A549 (cell line): ENCODE data around the gene TMIGD3. TPM values are rescaled to one million over a fixed set of nuclear protein-coding genes. Genes with fewer than 3 reads are reported as not detected.

Experiments used
- ATAC-seq, 2 experiments: fragments of 200-7000 bp in 1 of 2; fragments of >200 bp in 1 of 2; cut with Nextera tagmentation in 1 of 2; cut with Tn5 transposase in 1 of 2; 3 replicates each; pipeline versions ENCODE4 v1.8.0 to v1.9.1; 2018 to 2020; ENCODE audit warnings: mild to moderate bottlenecking in 1 of 2, moderate library complexity in 1 of 2
- CTCF ChIA-PET: fragments of 300-600 bp; sonication (Branson Sonifier 250); formaldehyde crosslinking; extraction: SDS; loops from one replicate; lab custom pipeline; 2021; ENCODE audit warnings: antibody characterized with exemption, inconsistent platforms; lab: Yijun Ruan, JAX
- POLR2A ChIA-PET: fragments of 350-600 bp; formaldehyde crosslinking; extraction: SDS; loops from one replicate; lab custom pipeline; 2021; ENCODE audit warnings: antibody characterized with exemption, inconsistent platforms; lab: Yijun Ruan, JAX
- DNase-seq, 2 experiments: peaks; one replicate each; pipeline versions ENCODE4 v3.0.0 to v3.0.0-alpha.2; 2011 to 2016; ENCODE audit warnings: low read depth in 1 of 2, low spot score in 1 of 2
- FAIRE-seq: peaks from 2 replicates; lab custom pipeline; 2011; peaks lifted over from hg19 to GRCh38; lab: Jason Lieb, UNC
- H3K27ac ChIP-seq, 2 experiments: fragments of >200 bp; sonication (Bioruptor Twin); formaldehyde crosslinking; 3 replicates each; pipeline ENCODE4 v1.5.1; 2016 to 2017
- H3K4me1 ChIP-seq: fragments of >200 bp; sonication (Bioruptor Twin); formaldehyde crosslinking; 3 replicates; pipeline ENCODE4 v1.6.1; 2016
- H3K4me2 ChIP-seq: fragments of >200 bp; sonication (Bioruptor Twin); formaldehyde crosslinking; 3 replicates; pipeline ENCODE4 v1.6.1; 2016
- H3K4me3 ChIP-seq: fragments of >200 bp; sonication (Bioruptor Twin); formaldehyde crosslinking; 3 replicates; pipeline ENCODE4 v1.5.1; 2016
- H3K9me3 ChIP-seq: fragments of >200 bp; sonication (Bioruptor Twin); formaldehyde crosslinking; 3 replicates; pipeline ENCODE4 v1.6.1; 2016
- ATOH8 ChIP-seq: fragments of 250-450 bp; sonication (Bioruptor Pico); IDR thresholded peaks from 2 replicates; pipeline ENCODE4 v1.5.0; 2020; ENCODE audit warnings: low read depth, mild to moderate bottlenecking, moderate library complexity
- CBX2 ChIP-seq: fragments of 200-600 bp; sonication (generic); IDR thresholded peaks from 2 replicates; pipeline ENCODE4 v1.6.1; 2016; ENCODE audit warnings: low read depth, mild to moderate bottlenecking, borderline replicate concordance
- EHF ChIP-seq: fragments of 250-450 bp; sonication (Bioruptor Pico); IDR thresholded peaks from 2 replicates; pipeline ENCODE4 v1.5.0; 2020; ENCODE audit warnings: mild to moderate bottlenecking
- ELK1 ChIP-seq: fragments of 150-350 bp; IDR thresholded peaks from 2 replicates; pipeline ENCODE4 v1.6.1; 2014; ENCODE audit warnings: low read depth, mild to moderate bottlenecking, low read length
- ESRRA ChIP-seq: fragments of 150-350 bp; IDR thresholded peaks from 2 replicates; pipeline ENCODE4 v1.6.1; 2014; ENCODE audit warnings: mild to moderate bottlenecking, low read length, borderline replicate concordance
- FOSB ChIP-seq: fragments of 250-450 bp; sonication (Bioruptor Pico); IDR thresholded peaks from 2 replicates; pipeline ENCODE4 v1.5.0; 2020; ENCODE audit warnings: mild to moderate bottlenecking, moderate library complexity
- FOXS1 ChIP-seq: fragments of 250-450 bp; sonication (Bioruptor Pico); IDR thresholded peaks from 2 replicates; pipeline ENCODE4 v1.5.0; 2020; ENCODE audit warnings: mild to moderate bottlenecking, moderate library complexity
- GATA3 ChIP-seq: IDR thresholded peaks from 2 replicates; pipeline ENCODE4 v1.6.1; 2012; ENCODE audit warnings: borderline replicate concordance
- HES2 ChIP-seq: fragments of >200 bp; sonication (Bioruptor Twin); formaldehyde crosslinking; IDR thresholded peaks from 2 replicates; pipeline ENCODE4 v1.6.1; 2016
- HOXB13 ChIP-seq: fragments of 250-450 bp; sonication (Bioruptor Pico); IDR thresholded peaks from 2 replicates; pipeline ENCODE4 v1.5.0; 2020; ENCODE audit warnings: low read depth, mild to moderate bottlenecking, moderate library complexity
- HOXB5 ChIP-seq: fragments of 250-450 bp; sonication (Bioruptor Pico); IDR thresholded peaks from 2 replicates; pipeline ENCODE4 v1.5.0; 2020; ENCODE audit warnings: mild to moderate bottlenecking, moderate library complexity
- JUN ChIP-seq, 2 experiments: fragments of >200 bp; sonication (Bioruptor Twin); formaldehyde crosslinking; IDR thresholded peaks; 2 replicates in 1 of 2; 3 replicates in 1 of 2; pipeline ENCODE4 v1.6.1; 2016 to 2017
- JUNB ChIP-seq: fragments of >200 bp; sonication (Bioruptor Twin); formaldehyde crosslinking; IDR thresholded peaks from 2 replicates; pipeline ENCODE4 v1.6.1; 2016
- KDM1A ChIP-seq: fragments of 200-600 bp; sonication (generic); IDR thresholded peaks from 2 replicates; pipeline ENCODE4 v1.6.1; 2016; ENCODE audit warnings: low read depth, mild to moderate bottlenecking
- KDM5A ChIP-seq: fragments of 200-600 bp; sonication (generic); IDR thresholded peaks from 2 replicates; pipeline ENCODE4 v1.6.1; 2016; ENCODE audit warnings: antibody characterized with exemption, mild to moderate bottlenecking
- MAFK ChIP-seq: fragments of 450-650 bp; IDR thresholded peaks from 2 replicates; pipeline ENCODE4 v1.6.1; 2014; ENCODE audit not compliant: partially characterized antibody
- MAX ChIP-seq: IDR thresholded peaks from 2 replicates; pipeline ENCODE4 v1.6.1; 2012
- MAZ ChIP-seq: fragments of 150-350 bp; IDR thresholded peaks from 2 replicates; pipeline ENCODE4 v1.6.1; 2014; ENCODE audit warnings: antibody characterized with exemption, low read depth, low read length, borderline replicate concordance
- NR3C1 ChIP-seq: fragments of >200 bp; sonication (Bioruptor Twin); formaldehyde crosslinking; IDR thresholded peaks from 3 replicates; pipeline ENCODE4 v1.6.1; 2017
- POLR2AphosphoS2 ChIP-seq: conservative IDR thresholded peaks from 2 replicates; pipeline ENCODE4 v1.6.1; 2012; ENCODE audit warnings: low read length, improper control_type of control experiment, inconsistent platforms
- RAD21 ChIP-seq, 2 experiments: fragments of >200 bp in 1 of 2; sonication (Bioruptor Twin) in 1 of 2; formaldehyde crosslinking in 1 of 2; IDR thresholded peaks in 1 of 2; conservative IDR thresholded peaks in 1 of 2; 2 replicates in 1 of 2; 3 replicates in 1 of 2; pipeline ENCODE4 v1.6.1; 2012 to 2018; ENCODE audit warnings: inconsistent platforms in 1 of 2
- RCOR1 ChIP-seq: fragments of 150-350 bp; IDR thresholded peaks from 2 replicates; pipeline ENCODE4 v1.6.1; 2014; ENCODE audit warnings: antibody characterized with exemption, low read length, low read depth
- RNF2 ChIP-seq: fragments of 200-600 bp; sonication (generic); IDR thresholded peaks from 2 replicates; pipeline ENCODE4 v1.6.1; 2016; ENCODE audit warnings: low read depth, mild to moderate bottlenecking, antibody characterized with exemption, moderate library complexity, borderline replicate concordance
- WGBS: methylation state at CpG from one replicate; pipeline ENCODE4 v1.1.6; 2017; ENCODE audit errors: missing lambda C conversion rate; 5-methylcytosine and 5-hydroxymethylcytosine counted together
- polyA plus RNA-seq, 4 experiments: library from polyadenylated mRNA; depleted of rRNA in 3 of 4; stranded (reverse); fragments of >200 nt; fragmentation: RNase III in 1 of 4; extraction: RNeasy Plus Mini Kit Qiagen cat#74134 plus additional on column Dnase treatment in 1 of 4; gene quantifications; 2 replicates in 3 of 4; 3 replicates in 1 of 4; pipeline ENCODE4 v1.2.3, GENCODE V29; 2011 to 2017
- TF ChIP-seq, protein P1 (sequence below): IDR thresholded peaks from 2 replicates; pipeline ENCODE4 v1.6.1; 2012
- TF ChIP-seq, protein P2 (sequence below): fragments of >200 bp; sonication (Bioruptor Twin); formaldehyde crosslinking; IDR thresholded peaks from 3 replicates; pipeline ENCODE4 v1.6.1; 2016
- TF ChIP-seq, protein P3 (sequence below): fragments of 250-450 bp; sonication (Bioruptor Pico); IDR thresholded peaks from 2 replicates; pipeline ENCODE4 v1.5.0; 2021; ENCODE audit warnings: mild to moderate bottlenecking, moderate library complexity, borderline replicate concordance
- TF ChIP-seq, protein P4 (sequence below): fragments of 450-650 bp; IDR thresholded peaks from 2 replicates; pipeline ENCODE4 v1.6.1; 2014; ENCODE audit warnings: antibody characterized with exemption

TMIGD3 gene
- polyA plus RNA-seq, 2 of the 4 experiments (the other 2 are of a cell fraction), result not detected

- Histone ChIP-seq H3K4me1 (peaks cover 23% of the 10 kb centered on the region), H3K4me2 (peak overlapping the region; percentile 89), H3K9me3 (no peaks in the 10 kb centered on the region), H3K4me3 (peak overlapping the region; percentile 88), H3K27ac (peak overlapping the region; percentile 84 to 96)
- CTCF ChIA-PET, result no interaction called here
- no peak for FAIRE-seq
- DNase-seq, result no peak
- POLR2A ChIA-PET, result no interaction called here
- TF ChIP-seq, protein P1, sequence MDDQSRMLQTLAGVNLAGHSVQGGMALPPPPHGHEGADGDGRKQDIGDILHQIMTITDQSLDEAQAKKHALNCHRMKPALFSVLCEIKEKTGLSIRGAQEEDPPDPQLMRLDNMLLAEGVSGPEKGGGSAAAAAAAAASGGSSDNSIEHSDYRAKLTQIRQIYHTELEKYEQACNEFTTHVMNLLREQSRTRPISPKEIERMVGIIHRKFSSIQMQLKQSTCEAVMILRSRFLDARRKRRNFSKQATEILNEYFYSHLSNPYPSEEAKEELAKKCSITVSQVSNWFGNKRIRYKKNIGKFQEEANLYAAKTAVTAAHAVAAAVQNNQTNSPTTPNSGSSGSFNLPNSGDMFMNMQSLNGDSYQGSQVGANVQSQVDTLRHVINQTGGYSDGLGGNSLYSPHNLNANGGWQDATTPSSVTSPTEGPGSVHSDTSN, result no peak
- no peak for TF ChIP-seq HOXB13
- TF ChIP-seq KDM5A, result peak; percentile 24; the same call in 1 of the 2 replicates
- TF ChIP-seq NR3C1, result no peak
- 1% methylated on average over 8 of the region's 8 CpGs for WGBS
- no peak for ATAC-seq
Measured at GRCh38 chr1:111449703-111450017, 53.8 kb downstream of the TMIGD3 start.

- Histone ChIP-seq H3K4me3 (peak within 1 kb of the TSS; percentile 88), H3K4me1 (peaks cover 23% of the 10 kb centered on the region), H3K9me3 (no peaks in the 10 kb centered on the region), H3K4me2 (peak within 1 kb of the TSS; percentile 92), H3K27ac (peak within 1 kb of the TSS; percentile 90 to 96)
- 2% methylated on average over 31 of the region's 54 CpGs for WGBS
- CTCF ChIA-PET, result interaction anchor here (1.5 kb wide), 1 partner anchor 10 kb away, joined by 6 read pairs; no protein-coding TSS in a partner anchor
- ATAC-seq, result peak; percentile 94 to 97
- POLR2A ChIA-PET, result interaction anchor here (0.9 kb wide), 1 partner anchor 11 kb away, joined by 3 read pairs; no protein-coding TSS in a partner anchor
- peak; percentile 88 to 97 for DNase-seq
- no peak for FAIRE-seq
- TF ChIP-seq, protein P2, sequence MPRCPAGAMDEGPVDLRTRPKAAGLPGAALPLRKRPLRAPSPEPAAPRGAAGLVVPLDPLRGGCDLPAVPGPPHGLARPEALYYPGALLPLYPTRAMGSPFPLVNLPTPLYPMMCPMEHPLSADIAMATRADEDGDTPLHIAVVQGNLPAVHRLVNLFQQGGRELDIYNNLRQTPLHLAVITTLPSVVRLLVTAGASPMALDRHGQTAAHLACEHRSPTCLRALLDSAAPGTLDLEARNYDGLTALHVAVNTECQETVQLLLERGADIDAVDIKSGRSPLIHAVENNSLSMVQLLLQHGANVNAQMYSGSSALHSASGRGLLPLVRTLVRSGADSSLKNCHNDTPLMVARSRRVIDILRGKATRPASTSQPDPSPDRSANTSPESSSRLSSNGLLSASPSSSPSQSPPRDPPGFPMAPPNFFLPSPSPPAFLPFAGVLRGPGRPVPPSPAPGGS, result peak; percentile 59; the same call in 1 of the 3 replicates
- TF ChIP-seq JUNB (no peak), ATOH8 (CRISPR knock-in tag) (no peak), JUN (IDR thresholded peaks at IDR 0.05) (peak; percentile 17 to 56; a peak in 2 of 5 replicates), RNF2 (no peak), FOSB (CRISPR knock-in tag) (no peak), HES2 (no peak), FOXS1 (CRISPR knock-in tag) (no peak), POLR2AphosphoS2 (no peak), CBX2 (no peak), GATA3 (peak; percentile 64; the same call in 1 of the 2 replicates), RCOR1 (no peak), EHF (CRISPR knock-in tag) (no peak), MAFK (no peak), ESRRA (no peak), ELK1 (no peak), KDM5A (peak; percentile 62; the same call in 1 of the 2 replicates), KDM1A (no peak), MAZ (no peak), RAD21 (conservative IDR thresholded peaks at IDR 0.05 in 1 of 2, IDR thresholded peaks at IDR 0.05 in 1 of 2) (no peak), HOXB5 (no peak), MAX (peak; percentile 90)
- TF ChIP-seq, protein P3, sequence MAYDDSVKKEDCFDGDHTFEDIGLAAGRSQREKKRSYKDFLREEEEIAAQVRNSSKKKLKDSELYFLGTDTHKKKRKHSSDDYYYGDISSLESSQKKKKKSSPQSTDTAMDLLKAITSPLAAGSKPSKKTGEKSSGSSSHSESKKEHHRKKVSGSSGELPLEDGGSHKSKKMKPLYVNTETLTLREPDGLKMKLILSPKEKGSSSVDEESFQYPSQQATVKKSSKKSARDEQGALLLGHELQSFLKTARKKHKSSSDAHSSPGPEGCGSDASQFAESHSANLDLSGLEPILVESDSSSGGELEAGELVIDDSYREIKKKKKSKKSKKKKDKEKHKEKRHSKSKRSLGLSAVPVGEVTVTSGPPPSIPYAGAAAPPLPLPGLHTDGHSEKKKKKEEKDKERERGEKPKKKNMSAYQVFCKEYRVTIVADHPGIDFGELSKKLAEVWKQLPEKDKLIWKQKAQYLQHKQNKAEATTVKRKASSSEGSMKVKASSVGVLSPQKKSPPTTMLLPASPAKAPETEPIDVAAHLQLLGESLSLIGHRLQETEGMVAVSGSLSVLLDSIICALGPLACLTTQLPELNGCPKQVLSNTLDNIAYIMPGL (CRISPR knock-in tag), result no peak
- TF ChIP-seq, protein P1, result no peak
- TF ChIP-seq, protein P4, sequence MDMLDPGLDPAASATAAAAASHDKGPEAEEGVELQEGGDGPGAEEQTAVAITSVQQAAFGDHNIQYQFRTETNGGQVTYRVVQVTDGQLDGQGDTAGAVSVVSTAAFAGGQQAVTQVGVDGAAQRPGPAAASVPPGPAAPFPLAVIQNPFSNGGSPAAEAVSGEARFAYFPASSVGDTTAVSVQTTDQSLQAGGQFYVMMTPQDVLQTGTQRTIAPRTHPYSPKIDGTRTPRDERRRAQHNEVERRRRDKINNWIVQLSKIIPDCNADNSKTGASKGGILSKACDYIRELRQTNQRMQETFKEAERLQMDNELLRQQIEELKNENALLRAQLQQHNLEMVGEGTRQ, result peak; percentile 84
Measured at GRCh38 chr1:111448918-111449702, 54.3 kb downstream of the TMIGD3 start, which contains the start of the genes ATP5PB and WDR77. Gene ATP5PB, plus strand, starts transcription at chr1:111449464. Its CDS starts 78 bp downstream, at chr1:111449542. Gene WDR77, minus strand, starts transcription at chr1:111449256. Its CDS starts 87 bp downstream, at chr1:111449169.
